OCI-LY7 (cell line): ENCODE data around the gene ATG4B.

ENCODE experiments used
- CTCF ChIP-seq: fragments of 200-600 bp; sonication (generic); conservative IDR thresholded peaks from 2 replicates; pipeline ENCODE4 v1.5.1; 2014; ENCODE audit warnings: mild to moderate bottlenecking, antibody characterized with exemption, low read length, moderate library complexity, mixed read lengths
- EZH2phosphoT487 ChIP-seq: fragments of 200-600 bp; sonication (generic); IDR thresholded peaks from 2 replicates; pipeline ENCODE4 v1.6.1; 2018; ENCODE audit warnings: low read depth, borderline replicate concordance, mild to moderate bottlenecking, mixed run types, antibody characterized with exemption, low read length, moderate library complexity, mixed read lengths

GRCh38 chr2:241633561-241633960 lies 3.9 kb upstream of the ATG4B start:
- TF ChIP-seq CTCF (no peak), EZH2phosphoT487 (no peak)
